ENCODE results near the gene ANKRD13D. TPM values are rescaled to one million over a fixed set of nuclear protein-coding genes. Genes with fewer than 3 reads are reported as not detected.
A peak's percentile ranks its signal among the peaks of the same experiment; 100 is the strongest.

ANKRD13D gene
- total RNA-seq, 2 donors from 2014 or later, result 56.6 to 58.6 TPM

DNA sequence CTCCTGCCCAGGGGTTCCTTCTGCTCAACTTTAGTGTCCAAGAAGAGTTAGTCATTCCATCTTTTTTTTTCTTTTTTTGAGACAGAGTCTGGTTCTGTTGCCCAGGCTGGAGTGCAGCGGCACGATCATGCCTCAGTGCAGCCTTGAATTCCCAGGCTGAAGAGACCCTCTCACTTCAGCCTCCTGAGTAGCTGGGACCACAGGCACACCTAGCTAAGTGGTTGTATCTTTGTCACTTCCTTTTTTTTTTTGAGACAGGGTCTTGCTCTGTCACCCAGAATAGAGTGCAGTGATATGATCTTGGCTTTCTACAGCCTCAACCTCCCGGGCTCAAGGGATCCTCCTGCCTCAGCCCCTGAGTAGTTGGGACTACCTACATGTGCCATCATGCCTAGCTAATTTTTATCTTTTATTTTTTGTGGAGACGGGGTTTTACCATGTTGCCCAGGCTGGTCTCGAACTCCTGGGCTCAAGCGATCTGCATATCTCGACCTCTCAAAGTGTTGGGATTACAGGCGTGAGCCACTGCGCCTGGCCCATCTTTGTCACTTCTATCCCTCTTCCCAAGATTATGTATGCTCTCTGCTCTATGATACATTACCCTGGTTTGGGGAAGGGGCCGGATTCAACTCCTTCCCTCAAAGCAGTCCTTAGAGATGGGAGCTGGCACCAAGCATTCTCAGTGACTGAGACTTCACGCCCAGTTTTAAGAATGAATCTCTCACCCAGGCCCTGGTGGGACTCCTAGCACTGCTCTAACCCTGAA lies 24.2 kb downstream of the ANKRD13D start:
- no peak overlapping the region for H3K9ac ChIP-seq (ENCODE audit: extremely low read depth, low read length, poor library complexity, severe bottlenecking)

DNA sequence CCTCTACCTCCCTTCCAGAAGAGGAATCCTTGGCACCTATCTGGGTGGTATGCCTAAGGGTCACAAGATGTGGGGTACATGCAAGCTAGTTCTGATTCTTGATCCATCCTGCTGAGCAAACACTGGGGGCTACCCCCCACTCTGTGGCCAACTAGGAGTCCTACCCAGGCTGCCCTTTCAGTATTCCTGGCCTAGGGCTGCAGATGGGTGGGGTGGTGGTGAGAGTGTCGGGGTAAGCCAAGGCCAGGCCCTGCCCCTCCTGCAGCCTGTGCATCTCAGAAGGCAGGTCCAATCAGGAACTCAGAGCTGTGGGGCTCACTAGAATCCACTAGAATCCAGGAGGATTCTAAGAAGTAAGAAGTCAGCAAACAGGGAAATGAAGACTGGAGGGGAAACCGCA lies 25.1 kb downstream of the ANKRD13D start:
- H3K4me3 Mint-ChIP-seq, result no peak overlapping the region
- no peak overlapping the region for H3K27ac Mint-ChIP-seq
- H3K36me3 Mint-ChIP-seq (ENCODE audit: low read depth), result peaks cover 6% of the 10 kb centered on the region
- H3K4me1 ChIP-seq (ENCODE audit: control insufficient read depth, insufficient read depth, low read length), result no peaks in the 10 kb centered on the region
- H3K4me3 ChIP-seq (ENCODE audit: low read length), result no peak overlapping the region
- peaks cover 12% of the 10 kb centered on the region for H3K27me3 ChIP-seq (ENCODE audit: control insufficient read depth, insufficient read depth, low read length, poor library complexity, severe bottlenecking)
- peaks cover 5% of the 10 kb centered on the region for H3K4me1 Mint-ChIP-seq
- H3K36me3 ChIP-seq (ENCODE audit: control insufficient read depth, insufficient read depth, low read length), result peaks cover under 1% of the 10 kb centered on the region
- 98 to 100% methylated on average over 1 to 2 of the region's 2 CpGs for WGBS, 2 experiments (ENCODE audit: insufficient coverage in 1 of 2, insufficient read length in 1 of 2)
- TF ChIP-seq, protein P1, sequence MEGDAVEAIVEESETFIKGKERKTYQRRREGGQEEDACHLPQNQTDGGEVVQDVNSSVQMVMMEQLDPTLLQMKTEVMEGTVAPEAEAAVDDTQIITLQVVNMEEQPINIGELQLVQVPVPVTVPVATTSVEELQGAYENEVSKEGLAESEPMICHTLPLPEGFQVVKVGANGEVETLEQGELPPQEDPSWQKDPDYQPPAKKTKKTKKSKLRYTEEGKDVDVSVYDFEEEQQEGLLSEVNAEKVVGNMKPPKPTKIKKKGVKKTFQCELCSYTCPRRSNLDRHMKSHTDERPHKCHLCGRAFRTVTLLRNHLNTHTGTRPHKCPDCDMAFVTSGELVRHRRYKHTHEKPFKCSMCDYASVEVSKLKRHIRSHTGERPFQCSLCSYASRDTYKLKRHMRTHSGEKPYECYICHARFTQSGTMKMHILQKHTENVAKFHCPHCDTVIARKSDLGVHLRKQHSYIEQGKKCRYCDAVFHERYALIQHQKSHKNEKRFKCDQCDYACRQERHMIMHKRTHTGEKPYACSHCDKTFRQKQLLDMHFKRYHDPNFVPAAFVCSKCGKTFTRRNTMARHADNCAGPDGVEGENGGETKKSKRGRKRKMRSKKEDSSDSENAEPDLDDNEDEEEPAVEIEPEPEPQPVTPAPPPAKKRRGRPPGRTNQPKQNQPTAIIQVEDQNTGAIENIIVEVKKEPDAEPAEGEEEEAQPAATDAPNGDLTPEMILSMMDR (conservative IDR thresholded peaks at IDR 0.05), result no peak
- H3K9ac ChIP-seq (ENCODE audit: extremely low read depth, low read length, poor library complexity, severe bottlenecking), result no peak overlapping the region
- H3K9me3 Mint-ChIP-seq, result no peaks in the 10 kb centered on the region
- no peak for DNase-seq
- H3K27me3 Mint-ChIP-seq (ENCODE audit: insufficient read depth), result peaks cover 15% of the 10 kb centered on the region
- no peak overlapping the region for H3K27ac ChIP-seq (ENCODE audit: low read depth, low read length)
- no peaks in the 10 kb centered on the region for H3K9me3 ChIP-seq (ENCODE audit: control insufficient read depth, low read length)

More for the DNA sequence above, 24.2 kb downstream of the ANKRD13D start:
- Mint-ChIP-seq H3K9me3 (no peaks in the 10 kb centered on the region), H3K27me3 (ENCODE audit: insufficient read depth) (peaks cover 5% of the 10 kb centered on the region), H3K27ac (no peak overlapping the region), H3K36me3 (ENCODE audit: low read depth) (peaks cover 6% of the 10 kb centered on the region), H3K4me1 (peaks cover under 1% of the 10 kb centered on the region), H3K4me3 (no peak overlapping the region)
- peaks cover 3% of the 10 kb centered on the region for H3K27me3 ChIP-seq (ENCODE audit: control insufficient read depth, insufficient read depth, low read length, poor library complexity, severe bottlenecking)
- H3K36me3 ChIP-seq (ENCODE audit: control insufficient read depth, insufficient read depth, low read length), result peaks cover 4% of the 10 kb centered on the region
- H3K4me3 ChIP-seq (ENCODE audit: low read length), result no peak overlapping the region
- no peaks in the 10 kb centered on the region for H3K9me3 ChIP-seq (ENCODE audit: control insufficient read depth, low read length)
- no peak for DNase-seq
- H3K4me1 ChIP-seq (ENCODE audit: control insufficient read depth, insufficient read depth, low read length), result no peaks in the 10 kb centered on the region
- H3K27ac ChIP-seq (ENCODE audit: low read depth, low read length), result no peak overlapping the region
- 85 to 91% methylated on average over 9 to 11 of the region's 11 CpGs for WGBS, 2 experiments (ENCODE audit: insufficient coverage in 1 of 2, insufficient read length in 1 of 2)
- TF ChIP-seq, protein P1 (conservative IDR thresholded peaks at IDR 0.05), result no peak

DNA sequence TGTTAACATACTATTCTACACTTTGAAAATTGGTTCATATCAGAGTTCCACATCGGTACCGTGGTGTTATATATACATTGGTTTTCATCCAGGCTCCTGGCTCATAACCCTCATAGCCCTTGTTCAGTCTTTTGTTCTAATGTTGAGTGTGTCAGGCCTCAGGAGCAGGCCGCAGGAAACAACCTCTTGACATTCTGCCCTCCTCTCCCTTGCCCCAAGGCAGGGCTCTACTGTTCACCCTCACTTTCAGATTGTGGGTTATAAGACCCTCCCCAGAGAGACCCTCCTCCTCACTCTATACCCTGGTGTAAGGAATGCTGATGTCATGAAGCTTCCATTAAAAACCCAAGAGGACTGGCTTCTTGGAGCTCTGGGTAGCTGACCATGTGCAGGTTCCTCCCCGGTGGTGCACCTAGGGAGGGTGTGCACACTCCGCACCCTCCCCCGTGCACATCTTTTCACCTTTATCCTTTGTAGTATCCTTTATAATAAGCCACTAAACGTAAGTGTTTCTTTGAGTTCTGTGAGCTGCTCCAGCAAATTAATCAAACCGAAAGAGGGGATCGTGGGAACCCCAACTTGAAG lies 26.3 kb downstream of the ANKRD13D start:
- Histone ChIP-seq H3K9ac (ENCODE audit: extremely low read depth, low read length, poor library complexity, severe bottlenecking) (no peak overlapping the region), H3K4me1 (ENCODE audit: control insufficient read depth, insufficient read depth, low read length) (no peaks in the 10 kb centered on the region), H3K9me3 (ENCODE audit: control insufficient read depth, low read length) (no peaks in the 10 kb centered on the region), H3K27ac (ENCODE audit: low read depth, low read length) (no peak overlapping the region), H3K27me3 (ENCODE audit: control insufficient read depth, insufficient read depth, low read length, poor library complexity, severe bottlenecking) (peaks cover 21% of the 10 kb centered on the region), H3K36me3 (ENCODE audit: control insufficient read depth, insufficient read depth, low read length) (no peaks in the 10 kb centered on the region), H3K4me3 (ENCODE audit: low read length) (no peak overlapping the region)
- TF ChIP-seq, protein P1 (conservative IDR thresholded peaks at IDR 0.05), result no peak
- no peak for DNase-seq
- Mint-ChIP-seq H3K9me3 (no peaks in the 10 kb centered on the region), H3K27me3 (ENCODE audit: insufficient read depth) (peaks cover 26% of the 10 kb centered on the region), H3K27ac (no peak overlapping the region), H3K4me3 (peak overlapping the region; percentile 81), H3K4me1 (peaks cover 5% of the 10 kb centered on the region), H3K36me3 (ENCODE audit: low read depth) (peaks cover 3% of the 10 kb centered on the region)
- 90 to 98% methylated on average over 9 of the region's 9 CpGs for WGBS, 2 experiments (ENCODE audit: insufficient coverage in 1 of 2, insufficient read length in 1 of 2)

Data from endodermal cell (in vitro differentiated cells).